Activated B cell treated with CpG ODN at 0.5 μM for 24 hours (primary cell): ENCODE results near the gene DELE1. TPM values are rescaled to one million over a fixed set of nuclear protein-coding genes. Genes with fewer than 3 reads are reported as not detected.
A peak's percentile ranks its signal among the peaks of the same experiment; 100 is the strongest.

Experiments
- ATAC-seq: fragments of 200-7000 bp; cut with Tn5 transposase; one replicate; pipeline ENCODE4 v1.10.0; 2021; ENCODE audit warnings: low read depth, mild to moderate bottlenecking, moderate library complexity
- CTCF ChIA-PET: fragments of 350-600 bp; sonication (Branson Sonifier 250); formaldehyde crosslinking; loops from one replicate; lab custom pipeline; 2021; ENCODE audit warnings: antibody characterized with exemption; lab: Charles Lee
- POLR2A ChIA-PET: fragments of 350-600 bp; sonication (Branson Sonifier 250); formaldehyde crosslinking; loops from one replicate; lab custom pipeline; 2021; ENCODE audit warnings: antibody characterized with exemption; lab: Charles Lee
- DNase-seq: peaks from one replicate; pipeline ENCODE4 v3.0.0; 2022
- H3K27ac Mint-ChIP-seq: one replicate; pipeline ENCODE4 v1.8.0; 2020; ENCODE audit warnings: mixed read lengths
- H3K27me3 Mint-ChIP-seq: one replicate; pipeline ENCODE4 v1.8.0; 2021; ENCODE audit warnings: mixed read lengths
- H3K36me3 Mint-ChIP-seq: one replicate; pipeline ENCODE4 v1.8.0; 2021; ENCODE audit warnings: low read depth, mixed read lengths
- H3K4me1 Mint-ChIP-seq: one replicate; pipeline ENCODE4 v1.8.0; 2021; ENCODE audit warnings: mixed read lengths
- H3K4me3 Mint-ChIP-seq: one replicate; pipeline ENCODE4 v1.8.0; 2020; ENCODE audit warnings: mild to moderate bottlenecking, mixed read lengths
- H3K9me3 Mint-ChIP-seq: one replicate; pipeline ENCODE4 v1.8.0; 2020; ENCODE audit warnings: mixed read lengths
- intact Hi-C: fragments of 100-400 bp; cut with micrococcal nuclease; formaldehyde crosslinking; loops from one replicate; pipeline ENCODE4 v1.15.1; 2024
- total RNA-seq: library from RNA; stranded (reverse); gene quantifications from 2 replicates; pipeline ENCODE4 v1.2.3, GENCODE V29; 2022
- TF ChIP-seq, protein P1 (sequence below): fragments of 200-600 bp; IDR thresholded peaks from one replicate; pipeline ENCODE4 v1.8.0; 2022; ENCODE audit warnings: antibody characterized with exemption, mild to moderate bottlenecking

DELE1 gene
- total RNA-seq, 1 donor from 2014 or later = 114 TPM

DNA sequence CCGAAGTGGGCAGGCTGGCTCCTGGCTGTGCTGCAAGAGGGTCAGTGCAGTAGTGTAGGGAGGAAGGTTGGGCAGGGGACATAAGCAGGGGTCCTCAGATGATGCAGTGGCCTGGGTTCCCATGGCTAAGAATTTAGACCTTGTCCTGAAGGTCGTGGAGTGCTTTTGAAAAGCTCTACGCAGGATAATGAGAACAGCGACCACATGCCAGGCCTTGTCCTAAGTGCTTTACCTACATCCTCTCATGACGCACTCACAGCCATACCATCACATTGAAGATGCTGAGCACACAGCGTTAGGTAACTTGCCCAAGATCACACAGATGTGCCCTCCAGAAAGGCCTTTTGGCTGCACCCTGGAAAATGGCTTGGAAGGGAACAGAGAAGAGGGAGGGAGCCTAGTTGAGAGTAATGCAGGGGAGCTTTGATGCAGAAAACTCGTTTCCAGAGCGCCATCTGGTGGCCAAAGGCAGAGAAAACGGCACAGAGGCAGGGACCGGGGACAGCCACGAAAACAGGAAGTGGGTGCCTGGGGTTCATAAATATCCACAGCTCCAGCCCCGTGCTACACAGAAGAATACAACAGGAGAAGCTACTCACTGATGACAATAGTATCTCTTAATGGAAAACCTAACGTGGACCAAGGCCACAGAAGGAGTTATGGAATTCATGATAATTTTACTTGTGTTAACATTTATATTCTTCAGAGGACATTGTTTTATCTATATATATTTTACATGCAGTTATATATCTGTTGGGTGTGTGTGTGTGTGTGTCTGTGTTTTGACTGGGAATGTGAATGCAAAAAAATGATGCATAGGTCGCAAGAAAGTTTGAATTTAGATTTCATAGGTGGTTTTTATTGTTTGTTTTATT, 37.0 kb downstream of the DELE1 start:
- ChIA-PET CTCF (interaction anchor here (0.6 to 6.9 kb wide), 37 partner anchors 9 to 397 kb away, joined by 3 to 133 read pairs (median 5); partner anchors contain the start of genes DELE1, FCHSD1, GNPDA1 and RNF14), POLR2A (interaction anchor here (0.6 to 2.6 kb wide), 7 partner anchors 9 to 342 kb away, joined by 3 to 18 read pairs (median 4); partner anchors contain the start of genes DELE1, DIAPH1 and RNF14)
- H3K9me3 Mint-ChIP-seq = no peaks in the 10 kb centered on the region
- H3K27ac Mint-ChIP-seq = peak overlapping the region; percentile 75
- TF ChIP-seq, protein P1, sequence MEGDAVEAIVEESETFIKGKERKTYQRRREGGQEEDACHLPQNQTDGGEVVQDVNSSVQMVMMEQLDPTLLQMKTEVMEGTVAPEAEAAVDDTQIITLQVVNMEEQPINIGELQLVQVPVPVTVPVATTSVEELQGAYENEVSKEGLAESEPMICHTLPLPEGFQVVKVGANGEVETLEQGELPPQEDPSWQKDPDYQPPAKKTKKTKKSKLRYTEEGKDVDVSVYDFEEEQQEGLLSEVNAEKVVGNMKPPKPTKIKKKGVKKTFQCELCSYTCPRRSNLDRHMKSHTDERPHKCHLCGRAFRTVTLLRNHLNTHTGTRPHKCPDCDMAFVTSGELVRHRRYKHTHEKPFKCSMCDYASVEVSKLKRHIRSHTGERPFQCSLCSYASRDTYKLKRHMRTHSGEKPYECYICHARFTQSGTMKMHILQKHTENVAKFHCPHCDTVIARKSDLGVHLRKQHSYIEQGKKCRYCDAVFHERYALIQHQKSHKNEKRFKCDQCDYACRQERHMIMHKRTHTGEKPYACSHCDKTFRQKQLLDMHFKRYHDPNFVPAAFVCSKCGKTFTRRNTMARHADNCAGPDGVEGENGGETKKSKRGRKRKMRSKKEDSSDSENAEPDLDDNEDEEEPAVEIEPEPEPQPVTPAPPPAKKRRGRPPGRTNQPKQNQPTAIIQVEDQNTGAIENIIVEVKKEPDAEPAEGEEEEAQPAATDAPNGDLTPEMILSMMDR = no peak
- DNase-seq (peak; percentile 77), ATAC-seq (peak; percentile 99)
- H3K4me1 Mint-ChIP-seq = peaks cover 18% of the 10 kb centered on the region
- H3K4me3 Mint-ChIP-seq = peak overlapping the region; percentile 9
- intact Hi-C loops = loop anchor here (1.0 to 2.0 kb wide), 9 partner anchors 9 to 368 kb away; partner anchors contain the start of genes DELE1 and RNF14
- H3K27me3 Mint-ChIP-seq = peaks cover 3% of the 10 kb centered on the region
- H3K36me3 Mint-ChIP-seq = peaks cover 2% of the 10 kb centered on the region

- intact Hi-C loops = loop anchor here (2.0 kb wide), 3 partner anchors 39 to 259 kb away; partner anchors contain the start of gene DELE1
- Mint-ChIP-seq H3K27ac (no peak overlapping the region), H3K36me3 (peaks cover under 1% of the 10 kb centered on the region), H3K4me1 (peaks cover 20% of the 10 kb centered on the region), H3K27me3 (peaks cover 3% of the 10 kb centered on the region), H3K4me3 (no peak overlapping the region), H3K9me3 (no peaks in the 10 kb centered on the region)
- POLR2A ChIA-PET = interaction anchor here (0.6 to 2.6 kb wide), 5 partner anchors 8 to 342 kb away, joined by 3 to 18 read pairs (median 4); partner anchors contain the start of genes DELE1, DIAPH1 and RNF14
- ATAC-seq = no peak
- DNase-seq = no peak
- TF ChIP-seq, protein P1 = no peak
- CTCF ChIA-PET = interaction anchor here (0.8 to 6.9 kb wide), 30 partner anchors 8 to 397 kb away, joined by 3 to 133 read pairs (median 8); partner anchors contain the start of genes DELE1 and RNF14
Observed at GRCh38 chr5:141961466-141961865, 37.8 kb downstream of the DELE1 start.

DNA sequence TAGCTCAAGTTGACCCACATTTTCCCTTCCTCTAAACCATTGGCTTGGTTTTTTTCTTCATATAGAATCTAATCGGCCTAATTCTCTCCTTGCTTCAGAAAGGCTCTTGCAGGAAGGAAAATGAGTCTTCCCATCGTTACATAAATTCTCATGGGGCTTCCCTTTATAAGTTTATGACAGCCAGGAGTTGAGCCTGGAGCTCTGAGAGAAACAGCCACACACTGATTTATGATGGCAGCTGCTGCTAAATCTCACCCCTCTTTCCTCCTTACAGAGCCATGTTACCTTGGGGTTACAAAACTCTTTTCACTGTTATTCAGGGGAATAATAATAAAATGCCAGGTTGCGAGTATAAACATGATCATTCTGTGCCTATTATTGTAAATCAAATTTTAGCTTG, 40.0 kb downstream of the DELE1 start:
- H3K4me3 Mint-ChIP-seq = no peak overlapping the region
- no peaks in the 10 kb centered on the region for H3K36me3 Mint-ChIP-seq
- H3K27me3 Mint-ChIP-seq = peaks cover 2% of the 10 kb centered on the region
- H3K27ac Mint-ChIP-seq = no peak overlapping the region
- ATAC-seq (no peak), DNase-seq (no peak)
- intact Hi-C loops = no loop called here
- TF ChIP-seq, protein P1 = no peak
- H3K9me3 Mint-ChIP-seq = no peaks in the 10 kb centered on the region
- peaks cover 35% of the 10 kb centered on the region for H3K4me1 Mint-ChIP-seq
- POLR2A ChIA-PET = no interaction called here
- CTCF ChIA-PET = interaction anchor here (1.1 kb wide), 1 partner anchor 272 kb away, joined by 5 read pairs; no protein-coding TSS in a partner anchor

- TF ChIP-seq, protein P1 = no peak
- Mint-ChIP-seq H3K36me3 (peaks cover 3% of the 10 kb centered on the region), H3K9me3 (no peaks in the 10 kb centered on the region), H3K4me1 (peaks cover 46% of the 10 kb centered on the region), H3K4me3 (no peak overlapping the region), H3K27me3 (no peaks in the 10 kb centered on the region), H3K27ac (no peak overlapping the region)
- DNase-seq (no peak), ATAC-seq (no peak)
- ChIA-PET POLR2A (no interaction called here), CTCF (no interaction called here)
- intact Hi-C loops = loop anchor here (5.0 kb wide), 2 partner anchors 218 to 807 kb away; partner anchors contain the start of gene ARHGAP26
Observed at GRCh38 chr5:141965071-141965470, 41.4 kb downstream of the DELE1 start.
